Stomach smooth muscle (tissue), 2 donors: ENCODE data around the gene PHF23.

Source experiments
- H3K27ac ChIP-seq: one replicate; pipeline ENCODE4 v1.7.0; 2013; ENCODE audit warnings: mild to moderate bottlenecking, low read length, inconsistent platforms
- H3K27me3 ChIP-seq, 2 donors: one replicate each; pipeline ENCODE4 v1.7.0; 2013; ENCODE audit warnings: low read length in 2 of 2; ENCODE audit not compliant: insufficient read depth in 2 of 2, control insufficient read depth in 1 of 2
- H3K36me3 ChIP-seq, 2 donors: one replicate each; pipeline ENCODE4 v1.7.0; 2013; ENCODE audit warnings: low read length in 2 of 2; ENCODE audit not compliant: control insufficient read depth in 2 of 2, insufficient read depth in 2 of 2
- H3K4me1 ChIP-seq: one replicate; pipeline ENCODE4 v1.7.0; 2013; ENCODE audit warnings: low read length; ENCODE audit not compliant: control insufficient read depth, insufficient read depth
- H3K4me3 ChIP-seq, 2 donors: one replicate each; pipeline ENCODE4 v1.7.0; 2013; ENCODE audit warnings: low read length in 2 of 2
- H3K9ac ChIP-seq, 2 donors: one replicate each; pipeline ENCODE4 v1.7.0; 2013; ENCODE audit warnings: low read length in 2 of 2, mild to moderate bottlenecking in 1 of 2
- H3K9me3 ChIP-seq, 2 donors: one replicate each; pipeline ENCODE4 v1.7.0; 2013; ENCODE audit warnings: low read length in 2 of 2; ENCODE audit not compliant: control insufficient read depth in 2 of 2
- donor health status: healthy.
- donor health status: Pancreatic carcinoma.

Gene PHF23

GRCh38 chr17:7208754-7209460 lies 30.4 kb downstream of the PHF23 start:
- no peak overlapping the region for H3K4me3 ChIP-seq
- H3K27me3 ChIP-seq, result no peaks in the 10 kb centered on the region
- no peak overlapping the region for H3K27ac ChIP-seq
- H3K36me3 ChIP-seq, result no peaks in the 10 kb centered on the region
- H3K9me3 ChIP-seq, result no peaks in the 10 kb centered on the region
- peaks cover 27% of the 10 kb centered on the region for H3K4me1 ChIP-seq
- H3K9ac ChIP-seq, result no peak overlapping the region

GRCh38 chr17:7208027-7208571 lies 31.2 kb downstream of the PHF23 start:
- no peaks in the 10 kb centered on the region for H3K9me3 ChIP-seq
- no peak overlapping the region for H3K27ac ChIP-seq
- no peaks in the 10 kb centered on the region for H3K27me3 ChIP-seq
- peaks cover 3 to 6% of the 10 kb centered on the region in 2 donors for H3K36me3 ChIP-seq
- H3K4me3 ChIP-seq, result no peak overlapping the region
- peaks cover 24% of the 10 kb centered on the region for H3K4me1 ChIP-seq
- H3K9ac ChIP-seq, result no peak overlapping the region

GRCh38 chr17:7207120-7208001 lies 31.9 kb downstream of the PHF23 start:
- Histone ChIP-seq H3K27ac (no peak overlapping the region), H3K27me3 (no peaks in the 10 kb centered on the region), H3K4me3 (peak overlapping the region in 1 of 2 donors; percentile 8), H3K36me3 (peaks cover 9 to 13% of the 10 kb centered on the region in 2 donors), H3K9me3 (no peaks in the 10 kb centered on the region), H3K9ac (peak overlapping the region in 1 of 2 donors; percentile 32), H3K4me1 (peaks cover 24% of the 10 kb centered on the region)

GRCh38 chr17:7205561-7205960 lies 33.7 kb downstream of the PHF23 start:
- Histone ChIP-seq H3K9ac (peak overlapping the region; percentile 61 to 80), H3K27me3 (no peaks in the 10 kb centered on the region), H3K36me3 (peaks cover 9 to 17% of the 10 kb centered on the region in 2 donors), H3K4me3 (peak overlapping the region; percentile 68 to 82), H3K4me1 (peaks cover 18% of the 10 kb centered on the region), H3K9me3 (no peaks in the 10 kb centered on the region), H3K27ac (peak overlapping the region; percentile 69)

DNA sequence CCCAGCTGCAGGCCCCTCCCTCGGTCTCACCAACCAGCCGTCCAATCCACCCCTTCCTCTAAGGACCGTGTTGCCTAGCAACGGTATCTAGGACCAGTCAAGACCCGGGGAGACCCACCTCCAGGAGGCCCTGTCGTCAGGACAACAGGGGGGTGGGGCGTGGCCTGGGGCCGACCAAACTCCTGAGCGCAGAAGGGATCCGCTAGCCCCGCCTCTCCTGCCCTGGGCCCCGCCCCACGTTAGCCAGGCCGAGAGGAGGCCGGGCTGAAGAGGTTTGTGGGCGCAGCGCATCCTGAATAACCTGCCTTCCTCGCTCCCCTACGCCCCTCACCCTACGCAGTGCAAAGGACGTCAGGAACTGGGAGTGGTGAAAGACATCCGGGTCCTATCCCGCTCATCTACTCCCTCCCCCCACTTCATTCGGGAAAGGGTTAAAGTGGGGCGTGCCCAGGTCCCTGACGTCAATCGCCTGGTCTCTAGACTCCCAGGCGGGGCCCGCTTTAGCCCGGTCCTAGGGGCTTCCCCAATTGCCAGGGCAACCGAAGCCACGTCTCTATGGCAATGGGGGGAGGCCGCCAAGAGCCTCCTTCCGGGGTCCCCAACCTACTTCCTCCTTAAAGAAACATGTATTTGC lies 34.3 kb downstream of the PHF23 start:
- Histone ChIP-seq H3K36me3 (peaks cover 9 to 17% of the 10 kb centered on the region in 2 donors), H3K27ac (peak overlapping the region; percentile 69), H3K27me3 (no peaks in the 10 kb centered on the region), H3K4me1 (peaks cover 18% of the 10 kb centered on the region), H3K9me3 (no peaks in the 10 kb centered on the region), H3K4me3 (peak overlapping the region; percentile 68 to 82), H3K9ac (peak overlapping the region; percentile 61 to 80)

- peak overlapping the region; percentile 68 to 82 for H3K4me3 ChIP-seq
- peak overlapping the region; percentile 69 for H3K27ac ChIP-seq
- peak overlapping the region in 1 of 2 donors; percentile 61 for H3K9ac ChIP-seq
- H3K9me3 ChIP-seq, result no peaks in the 10 kb centered on the region
- peaks cover 18% of the 10 kb centered on the region for H3K4me1 ChIP-seq
- H3K27me3 ChIP-seq, result no peaks in the 10 kb centered on the region
- H3K36me3 ChIP-seq, result peaks cover 9 to 17% of the 10 kb centered on the region in 2 donors
These were observed 34.9 kb downstream of the PHF23 start for GRCh38 chr17:7204336-7204735.

GRCh38 chr17:7203391-7203790 lies 35.9 kb downstream of the PHF23 start:
- Histone ChIP-seq H3K27me3 (no peaks in the 10 kb centered on the region), H3K36me3 (peaks cover 9 to 17% of the 10 kb centered on the region in 2 donors), H3K4me1 (peaks cover 18% of the 10 kb centered on the region), H3K4me3 (no peak overlapping the region), H3K9ac (no peak overlapping the region), H3K27ac (no peak overlapping the region), H3K9me3 (no peaks in the 10 kb centered on the region)

- no peak overlapping the region for H3K4me3 ChIP-seq
- H3K9me3 ChIP-seq, result no peaks in the 10 kb centered on the region
- H3K27me3 ChIP-seq, result no peaks in the 10 kb centered on the region
- no peaks in the 10 kb centered on the region for H3K4me1 ChIP-seq
- no peak overlapping the region for H3K9ac ChIP-seq
- H3K27ac ChIP-seq, result no peak overlapping the region
- H3K36me3 ChIP-seq, result peaks cover 35 to 38% of the 10 kb centered on the region in 2 donors
These were observed 42.4 kb downstream of the PHF23 start for GRCh38 chr17:7196651-7197401.

DNA sequence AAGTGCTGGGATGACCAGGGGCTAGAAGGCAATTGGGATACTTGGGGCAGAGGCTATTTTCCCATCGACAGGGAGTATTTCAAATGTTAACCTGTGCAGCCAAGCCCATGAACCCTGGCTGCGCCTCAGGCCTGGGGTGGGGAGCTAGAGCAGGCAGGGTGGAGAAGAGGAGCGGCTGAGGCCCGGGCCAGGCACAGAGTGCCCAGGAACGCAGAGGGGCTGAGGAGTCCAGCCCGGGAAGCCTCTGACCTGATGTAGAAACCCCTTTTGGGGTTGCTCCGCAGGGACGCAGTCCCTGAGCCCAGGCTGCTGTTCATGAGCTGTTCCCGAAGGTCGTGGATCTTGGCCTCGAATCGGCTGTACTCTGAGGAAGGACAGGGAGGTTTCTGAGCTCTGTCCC lies 43.3 kb downstream of the PHF23 start:
- no peak overlapping the region for H3K27ac ChIP-seq
- H3K27me3 ChIP-seq, result no peaks in the 10 kb centered on the region
- H3K4me3 ChIP-seq, result no peak overlapping the region
- peaks cover 35 to 38% of the 10 kb centered on the region in 2 donors for H3K36me3 ChIP-seq
- H3K9ac ChIP-seq, result no peak overlapping the region
- H3K9me3 ChIP-seq, result no peaks in the 10 kb centered on the region
- H3K4me1 ChIP-seq, result no peaks in the 10 kb centered on the region
